ENCODE data around the gene PRSS53. TPM values are rescaled to one million over a fixed set of nuclear protein-coding genes. Genes with fewer than 3 reads are reported as not detected.
A peak's percentile ranks its signal among the peaks of the same experiment; 100 is the strongest.

PRSS53 gene
- total and polyA plus RNA-seq, 2 donors = 1.1 to 4.7 TPM

- Histone ChIP-seq H3K4me1 (ENCODE audit: insufficient read depth) (no peaks in the 10 kb centered on the region), H3K36me3 (ENCODE audit: insufficient read depth) (peaks cover 3% of the 10 kb centered on the region), H3K27ac (ENCODE audit: low read depth) (peak overlapping the region; percentile 87), H3K4me3 (ENCODE audit: low read depth, low read length) (peak overlapping the region; percentile 92)
- peak; percentile 83 for DNase-seq (ENCODE audit: extremely low spot score)
- under 1% methylated on average over 83 of the region's 83 CpGs for WGBS
These were observed 15.4 kb downstream of the PRSS53 start for GRCh38 chr16:31073142-31073969.

GRCh38 chr16:31072540-31073141 is 16.1 kb downstream of the PRSS53 start:
- Histone ChIP-seq H3K4me3 (ENCODE audit: low read depth, low read length) (peak overlapping the region; percentile 92), H3K4me1 (ENCODE audit: insufficient read depth) (no peaks in the 10 kb centered on the region), H3K36me3 (ENCODE audit: insufficient read depth) (no peaks in the 10 kb centered on the region), H3K27ac (ENCODE audit: low read depth) (no peak overlapping the region)
- WGBS = 1% methylated on average over 27 of the region's 27 CpGs
- no peak for DNase-seq (ENCODE audit: extremely low spot score)

GRCh38 chr16:31071861-31072260 is 16.9 kb downstream of the PRSS53 start:
- no peak overlapping the region for H3K4me3 ChIP-seq (ENCODE audit: low read depth, low read length)
- DNase-seq (ENCODE audit: extremely low spot score) = no peak
- H3K4me1 ChIP-seq (ENCODE audit: insufficient read depth) = no peaks in the 10 kb centered on the region
- WGBS = 25% methylated on average over 4 of the region's 4 CpGs
- no peaks in the 10 kb centered on the region for H3K36me3 ChIP-seq (ENCODE audit: insufficient read depth)
- no peak overlapping the region for H3K27ac ChIP-seq (ENCODE audit: low read depth)

- no peaks in the 10 kb centered on the region for H3K36me3 ChIP-seq (ENCODE audit: insufficient read depth)
- 88% methylated on average over 3 of the region's 3 CpGs for WGBS
- no peak overlapping the region for H3K27ac ChIP-seq (ENCODE audit: low read depth)
- H3K4me3 ChIP-seq (ENCODE audit: low read depth, low read length) = no peak overlapping the region
- no peak for DNase-seq (ENCODE audit: extremely low spot score)
- no peaks in the 10 kb centered on the region for H3K4me1 ChIP-seq (ENCODE audit: insufficient read depth)
These were observed 21.4 kb downstream of the PRSS53 start for GRCh38 chr16:31067342-31067741.

- Histone ChIP-seq H3K4me1 (ENCODE audit: insufficient read depth) (no peaks in the 10 kb centered on the region), H3K4me3 (ENCODE audit: low read depth, low read length) (no peak overlapping the region), H3K27ac (ENCODE audit: low read depth) (no peak overlapping the region), H3K36me3 (ENCODE audit: insufficient read depth) (no peaks in the 10 kb centered on the region)
- DNase-seq (ENCODE audit: extremely low spot score) = no peak
- 56% methylated on average over 4 of the region's 4 CpGs for WGBS
These were observed 23.8 kb downstream of the PRSS53 start for GRCh38 chr16:31064882-31065461.

- H3K36me3 ChIP-seq (ENCODE audit: insufficient read depth) = no peaks in the 10 kb centered on the region
- H3K27ac ChIP-seq (ENCODE audit: low read depth) = no peak overlapping the region
- WGBS = 92% methylated on average over 56 of the region's 56 CpGs
- no peak for DNase-seq (ENCODE audit: extremely low spot score)
- no peak overlapping the region for H3K4me3 ChIP-seq (ENCODE audit: low read depth, low read length)
- no peaks in the 10 kb centered on the region for H3K4me1 ChIP-seq (ENCODE audit: insufficient read depth)
These were observed 24.7 kb downstream of the PRSS53 start for GRCh38 chr16:31063843-31064611.

GRCh38 chr16:31063495-31063842 is 25.3 kb downstream of the PRSS53 start:
- H3K27ac ChIP-seq (ENCODE audit: low read depth) = no peak overlapping the region
- WGBS = 95% methylated on average over 9 of the region's 9 CpGs
- no peaks in the 10 kb centered on the region for H3K36me3 ChIP-seq (ENCODE audit: insufficient read depth)
- no peaks in the 10 kb centered on the region for H3K4me1 ChIP-seq (ENCODE audit: insufficient read depth)
- no peak for DNase-seq (ENCODE audit: extremely low spot score)
- H3K4me3 ChIP-seq (ENCODE audit: low read depth, low read length) = no peak overlapping the region

GRCh38 chr16:31061813-31062440 is 26.8 kb downstream of the PRSS53 start:
- DNase-seq (ENCODE audit: extremely low spot score) = no peak
- WGBS = 97% methylated on average over 54 of the region's 54 CpGs
- H3K27ac ChIP-seq (ENCODE audit: low read depth) = no peak overlapping the region
- H3K36me3 ChIP-seq (ENCODE audit: insufficient read depth) = no peaks in the 10 kb centered on the region
- H3K4me1 ChIP-seq (ENCODE audit: insufficient read depth) = no peaks in the 10 kb centered on the region
- no peak overlapping the region for H3K4me3 ChIP-seq (ENCODE audit: low read depth, low read length)

GRCh38 chr16:31061126-31061812 is 27.5 kb downstream of the PRSS53 start:
- Histone ChIP-seq H3K27ac (ENCODE audit: low read depth) (no peak overlapping the region), H3K4me1 (ENCODE audit: insufficient read depth) (no peaks in the 10 kb centered on the region), H3K4me3 (ENCODE audit: low read depth, low read length) (no peak overlapping the region), H3K36me3 (ENCODE audit: insufficient read depth) (no peaks in the 10 kb centered on the region)
- DNase-seq (ENCODE audit: extremely low spot score) = no peak
- 95% methylated on average over 42 of the region's 42 CpGs for WGBS

- Histone ChIP-seq H3K27ac (ENCODE audit: low read depth) (no peak overlapping the region), H3K4me3 (ENCODE audit: low read depth, low read length) (no peak overlapping the region), H3K4me1 (ENCODE audit: insufficient read depth) (no peaks in the 10 kb centered on the region), H3K36me3 (ENCODE audit: insufficient read depth) (no peaks in the 10 kb centered on the region)
- DNase-seq (ENCODE audit: extremely low spot score) = no peak
- WGBS = 88% methylated on average over 4 of the region's 4 CpGs
These were observed 33.1 kb downstream of the PRSS53 start for GRCh38 chr16:31055613-31056012.

GRCh38 chr16:31052114-31052513 is 36.6 kb downstream of the PRSS53 start:
- 62% methylated on average over 2 of the region's 2 CpGs for WGBS
- Histone ChIP-seq H3K4me1 (ENCODE audit: insufficient read depth) (no peaks in the 10 kb centered on the region), H3K36me3 (ENCODE audit: insufficient read depth) (no peaks in the 10 kb centered on the region), H3K4me3 (ENCODE audit: low read depth, low read length) (no peak overlapping the region), H3K27ac (ENCODE audit: low read depth) (no peak overlapping the region)
- no peak for DNase-seq (ENCODE audit: extremely low spot score)

GRCh38 chr16:31050280-31051030 is 38.3 kb downstream of the PRSS53 start:
- no peak overlapping the region for H3K27ac ChIP-seq (ENCODE audit: low read depth)
- DNase-seq (ENCODE audit: extremely low spot score) = no peak
- 52% methylated on average over 10 of the region's 10 CpGs for WGBS
- H3K36me3 ChIP-seq (ENCODE audit: insufficient read depth) = no peaks in the 10 kb centered on the region
- no peak overlapping the region for H3K4me3 ChIP-seq (ENCODE audit: low read depth, low read length)
- no peaks in the 10 kb centered on the region for H3K4me1 ChIP-seq (ENCODE audit: insufficient read depth)
